ENCODE results near the gene NFASC.

The NFASC gene

GRCh38 chr1:204950353-204951001 is 79.8 kb downstream of the NFASC start:
- Histone ChIP-seq H3K4me3 (ENCODE audit: low read length) (no peak overlapping the region), H3K4me1 (ENCODE audit: low read length) (peaks cover 8% of the 10 kb centered on the region), H3K36me3 (replicated peaks; ENCODE audit: low read depth, low read length) (no peaks in the 10 kb centered on the region), H3K27me3 (ENCODE audit: low read depth, low read length) (peaks cover 49% of the 10 kb centered on the region), H4K20me1 (ENCODE audit: insufficient read depth, low read length) (no peaks in the 10 kb centered on the region), H3K9me3 (ENCODE audit: insufficient read depth, low read length) (no peaks in the 10 kb centered on the region), H3K79me2 (ENCODE audit: low read length) (no peaks in the 10 kb centered on the region), H3K9ac (ENCODE audit: low read length) (no peak overlapping the region), H2AFZ (ENCODE audit: low read depth, low read length) (no peak overlapping the region), H3K4me2 (ENCODE audit: low read length) (no peak overlapping the region), H3K27ac (ENCODE audit: low read length) (no peak overlapping the region)
- TF ChIP-seq CTCF (IDR thresholded peaks at IDR 0.05; ENCODE audit: low read depth, low read length): no peak
- TF ChIP-seq EZH2phosphoT487 (IDR thresholded peaks at IDR 0.05; ENCODE audit: low read depth): no peak

GRCh38 chr1:204958317-204959307 is 88.0 kb downstream of the NFASC start:
- Histone ChIP-seq H3K4me1 (ENCODE audit: low read length) (peaks cover 19% of the 10 kb centered on the region), H3K9ac (ENCODE audit: low read length) (no peak overlapping the region), H4K20me1 (ENCODE audit: insufficient read depth, low read length) (no peaks in the 10 kb centered on the region), H3K79me2 (ENCODE audit: low read length) (no peaks in the 10 kb centered on the region), H3K4me2 (ENCODE audit: low read length) (no peak overlapping the region), H2AFZ (ENCODE audit: low read depth, low read length) (no peak overlapping the region), H3K4me3 (ENCODE audit: low read length) (no peak overlapping the region), H3K9me3 (ENCODE audit: insufficient read depth, low read length) (no peaks in the 10 kb centered on the region), H3K27me3 (ENCODE audit: low read depth, low read length) (peaks cover 90% of the 10 kb centered on the region), H3K36me3 (replicated peaks; ENCODE audit: low read depth, low read length) (no peaks in the 10 kb centered on the region), H3K27ac (ENCODE audit: low read length) (no peak overlapping the region)
- TF ChIP-seq EZH2phosphoT487 (IDR thresholded peaks at IDR 0.05; ENCODE audit: low read depth) (no peak), CTCF (IDR thresholded peaks at IDR 0.05; ENCODE audit: low read depth, low read length) (no peak)

- H3K79me2 ChIP-seq (ENCODE audit: low read length): no peaks in the 10 kb centered on the region
- TF ChIP-seq EZH2phosphoT487 (IDR thresholded peaks at IDR 0.05; ENCODE audit: low read depth) (no peak), CTCF (IDR thresholded peaks at IDR 0.05; ENCODE audit: low read depth, low read length) (no peak)
- no peak overlapping the region for H3K9ac ChIP-seq (ENCODE audit: low read length)
- peaks cover 19% of the 10 kb centered on the region for H3K4me1 ChIP-seq (ENCODE audit: low read length)
- H2AFZ ChIP-seq (ENCODE audit: low read depth, low read length): no peak overlapping the region
- no peaks in the 10 kb centered on the region for H3K9me3 ChIP-seq (ENCODE audit: insufficient read depth, low read length)
- H4K20me1 ChIP-seq (ENCODE audit: insufficient read depth, low read length): no peaks in the 10 kb centered on the region
- H3K27me3 ChIP-seq (ENCODE audit: low read depth, low read length): peaks cover 93% of the 10 kb centered on the region
- no peak overlapping the region for H3K4me3 ChIP-seq (ENCODE audit: low read length)
- H3K36me3 ChIP-seq (replicated peaks; ENCODE audit: low read depth, low read length): no peaks in the 10 kb centered on the region
- H3K4me2 ChIP-seq (ENCODE audit: low read length): no peak overlapping the region
- H3K27ac ChIP-seq (ENCODE audit: low read length): no peak overlapping the region
Measured at GRCh38 chr1:204959374-204959773, 88.7 kb downstream of the NFASC start.

GRCh38 chr1:204959836-204960235 is 89.2 kb downstream of the NFASC start:
- Histone ChIP-seq H3K27me3 (ENCODE audit: low read depth, low read length) (peaks cover 96% of the 10 kb centered on the region), H3K9me3 (ENCODE audit: insufficient read depth, low read length) (no peaks in the 10 kb centered on the region), H4K20me1 (ENCODE audit: insufficient read depth, low read length) (no peaks in the 10 kb centered on the region)

More at GRCh38 chr1:204959836-204960235, 89.2 kb downstream of the NFASC start:
- no peak overlapping the region for H3K9ac ChIP-seq (ENCODE audit: low read length)
- no peak for TF ChIP-seq CTCF (IDR thresholded peaks at IDR 0.05; ENCODE audit: low read depth, low read length)
- TF ChIP-seq EZH2phosphoT487 (IDR thresholded peaks at IDR 0.05; ENCODE audit: low read depth): no peak
- H3K4me2 ChIP-seq (ENCODE audit: low read length): no peak overlapping the region
- no peak overlapping the region for H3K4me3 ChIP-seq (ENCODE audit: low read length)
- peaks cover 19% of the 10 kb centered on the region for H3K4me1 ChIP-seq (ENCODE audit: low read length)
- H3K27ac ChIP-seq (ENCODE audit: low read length): no peak overlapping the region
- H3K79me2 ChIP-seq (ENCODE audit: low read length): no peaks in the 10 kb centered on the region
- H2AFZ ChIP-seq (ENCODE audit: low read depth, low read length): no peak overlapping the region
- H3K36me3 ChIP-seq (replicated peaks; ENCODE audit: low read depth, low read length): no peaks in the 10 kb centered on the region
